RWPE1 (cell line): Measurements from ENCODE around the gene CCDC194.

Experiments
- CTCF ChIA-PET: fragments of 350-600 bp; sonication (Branson Sonifier 250); formaldehyde crosslinking; extraction: SDS; loops from one replicate; lab custom pipeline; 2021; lab: Yijun Ruan, JAX
- POLR2A ChIA-PET: fragments of 400-600 bp; formaldehyde crosslinking; extraction: SDS; loops from one replicate; lab custom pipeline; 2020; ENCODE audit warnings: antibody characterized with exemption; ENCODE audit not compliant: low non-redundant PET; lab: Yijun Ruan, JAX
- DNase-seq: peaks from one replicate; pipeline ENCODE4 v3.0.0; 2012; ENCODE audit warnings: low spot score
- H3K27ac ChIP-seq: fragments of 450-650 bp; 2 replicates; pipeline ENCODE4 v1.5.1; 2017
- CTCF ChIP-seq: fragments of 450-650 bp; conservative IDR thresholded peaks from 2 replicates; pipeline ENCODE4 v1.5.1; 2017; ENCODE audit warnings: low read depth, mild to moderate bottlenecking

The CCDC194 gene

DNA sequence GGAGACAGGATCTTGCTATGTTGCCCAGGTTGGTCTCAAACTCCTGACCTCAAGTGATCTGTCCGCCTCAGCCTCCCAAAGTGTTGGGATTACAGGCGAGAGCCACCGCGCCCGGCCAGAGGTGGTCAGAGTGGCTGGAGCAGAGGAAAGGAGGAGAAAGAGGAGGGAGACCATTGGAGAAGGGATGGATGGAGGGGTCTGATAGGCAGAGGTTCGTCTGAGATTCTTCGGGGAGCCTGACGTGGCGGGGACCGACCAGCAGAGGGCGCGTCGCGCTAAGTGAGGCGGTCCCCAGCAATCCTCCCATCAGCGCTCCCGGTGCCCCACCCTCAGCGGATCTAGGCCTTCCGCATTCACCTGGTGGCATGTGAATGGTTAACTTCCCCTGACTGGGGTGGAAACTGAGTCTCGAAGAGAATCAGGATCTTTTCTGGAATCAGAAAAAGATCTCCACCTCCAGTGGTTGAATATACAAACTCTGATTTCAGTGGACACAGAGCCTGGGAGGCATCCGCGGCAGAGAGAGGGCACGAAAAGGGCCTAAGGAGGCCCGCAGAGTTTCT lies 47.8 kb downstream of the CCDC194 start:
- ChIA-PET POLR2A (no interaction called here), CTCF (interaction anchor here (0.7 to 1.4 kb wide), 3 partner anchors 40 to 1082 kb away, joined by 3 to 7 read pairs (median 4); no protein-coding TSS in a partner anchor)
- peak; percentile 75 for DNase-seq
- peak overlapping the region; percentile 5; the same call in 1 of the 2 replicates for H3K27ac ChIP-seq
- TF ChIP-seq CTCF = peak; percentile 98

GRCh38 chr19:17341845-17342244 lies 52.2 kb downstream of the CCDC194 start:
- peak overlapping the region; percentile 98 for H3K27ac ChIP-seq
- CTCF ChIA-PET = interaction anchor here (0.6 kb wide), 1 partner anchor 959 kb away, joined by 3 read pairs; no protein-coding TSS in a partner anchor
- TF ChIP-seq CTCF = no peak
- no peak for DNase-seq
- POLR2A ChIA-PET = no interaction called here

DNA sequence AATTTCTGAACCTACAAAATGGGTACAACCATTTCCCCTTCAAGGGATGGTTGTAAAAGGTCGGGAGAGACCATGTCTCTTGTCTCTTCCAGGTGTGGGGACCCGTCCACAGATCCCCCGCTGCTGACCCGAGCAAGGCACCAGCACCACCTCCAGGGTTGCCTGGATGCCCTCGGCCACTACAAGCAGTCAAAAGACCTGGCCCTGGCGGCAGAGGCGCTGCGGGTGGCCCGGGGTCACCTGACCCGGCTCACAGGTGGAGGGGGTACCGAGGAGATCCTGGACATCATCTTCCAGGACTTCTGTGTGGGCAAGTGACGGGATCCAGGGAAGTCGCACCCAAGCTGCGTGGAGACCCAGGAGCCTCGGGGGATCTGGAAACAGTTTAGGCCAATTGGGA lies 52.6 kb downstream of the CCDC194 start:
- POLR2A ChIA-PET = no interaction called here
- H3K27ac ChIP-seq = peak overlapping the region; percentile 98
- CTCF ChIA-PET = interaction anchor here (0.7 kb wide), 1 partner anchor 12 kb away, joined by 4 read pairs; no protein-coding TSS in a partner anchor
- no peak for TF ChIP-seq CTCF
- DNase-seq = no peak

DNA sequence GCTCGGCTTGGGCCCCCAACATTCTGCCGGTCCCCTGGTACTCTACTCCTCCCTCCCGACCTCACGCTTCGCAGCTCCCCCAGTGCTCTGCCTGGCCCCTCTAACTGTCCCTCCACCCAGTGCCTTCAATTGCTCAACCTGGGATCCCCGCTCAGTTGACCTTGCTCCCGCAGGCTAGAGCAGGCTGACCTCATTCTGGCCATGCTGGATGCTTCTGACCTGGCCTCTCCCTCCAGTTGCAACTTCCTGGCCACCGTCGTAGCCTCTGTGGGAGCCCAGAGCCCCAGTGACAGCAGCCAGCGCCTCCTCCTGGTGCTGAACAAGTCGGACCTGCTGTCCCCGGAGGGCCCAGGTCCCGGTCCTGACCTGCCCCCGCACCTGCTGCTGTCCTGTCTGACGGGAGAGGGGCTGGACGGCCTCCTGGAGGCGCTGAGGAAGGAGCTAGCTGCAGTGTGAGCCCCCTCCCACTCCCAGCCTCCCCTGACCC lies 53.1 kb downstream of the CCDC194 start:
- CTCF ChIA-PET = interaction anchor here (0.7 kb wide), 1 partner anchor 13 kb away, joined by 4 read pairs; no protein-coding TSS in a partner anchor
- no peak for DNase-seq
- TF ChIP-seq CTCF = no peak
- peak overlapping the region; percentile 98 for H3K27ac ChIP-seq
- POLR2A ChIA-PET = no interaction called here
